GM18505 (cell line): ENCODE results near the gene SNX14.
A peak's percentile ranks its signal among the peaks of the same experiment; 100 is the strongest.

Experiments
- ATAC-seq: cut with Tn5 transposase; IDR thresholded peaks from one replicate; pipeline ENCODE4 v1.9.1; 2021; ENCODE audit not compliant: unreplicated experiment
- POLR2A ChIP-seq: IDR thresholded peaks from 4 replicates; pipeline ENCODE4 v1.6.1; 2011; ENCODE audit warnings: borderline replicate concordance; ENCODE audit not compliant: insufficient read depth, insufficient read length; ENCODE audit errors: extremely low read depth

SNX14 gene

GRCh38 chr6:85460921-85461797 is 132.5 kb downstream of the SNX14 start:
- TF ChIP-seq POLR2A = peak; percentile 38
- ATAC-seq = peak; percentile 83

- no peak for ATAC-seq
- no peak for TF ChIP-seq POLR2A
Observed at GRCh38 chr6:85460154-85460920, 133.3 kb downstream of the SNX14 start.

- no peak for TF ChIP-seq POLR2A
- ATAC-seq = no peak
Observed at GRCh38 chr6:85459224-85459901, 134.3 kb downstream of the SNX14 start.

GRCh38 chr6:85458782-85459181 is 134.9 kb downstream of the SNX14 start:
- no peak for TF ChIP-seq POLR2A
- ATAC-seq = no peak

DNA sequence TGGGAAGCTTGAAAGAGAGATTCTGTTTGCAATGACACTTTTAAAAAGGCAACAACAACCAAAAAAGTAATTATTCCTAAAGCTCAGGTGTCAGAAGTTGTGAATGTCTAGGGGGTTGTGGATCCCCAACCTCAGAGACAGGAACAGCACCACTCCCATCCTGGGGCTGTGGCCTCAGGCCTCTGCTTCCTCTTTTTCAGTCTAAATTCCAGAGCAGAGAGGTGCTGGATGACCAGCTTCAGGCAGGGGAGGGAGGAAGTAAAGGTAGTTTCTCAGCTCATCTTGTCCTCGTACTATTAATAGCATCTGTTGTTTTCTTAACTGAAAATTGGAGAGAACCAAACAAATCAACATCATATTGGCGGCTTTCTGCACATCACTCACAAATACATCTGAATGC is 135.5 kb downstream of the SNX14 start:
- no peak for ATAC-seq
- TF ChIP-seq POLR2A = no peak

DNA sequence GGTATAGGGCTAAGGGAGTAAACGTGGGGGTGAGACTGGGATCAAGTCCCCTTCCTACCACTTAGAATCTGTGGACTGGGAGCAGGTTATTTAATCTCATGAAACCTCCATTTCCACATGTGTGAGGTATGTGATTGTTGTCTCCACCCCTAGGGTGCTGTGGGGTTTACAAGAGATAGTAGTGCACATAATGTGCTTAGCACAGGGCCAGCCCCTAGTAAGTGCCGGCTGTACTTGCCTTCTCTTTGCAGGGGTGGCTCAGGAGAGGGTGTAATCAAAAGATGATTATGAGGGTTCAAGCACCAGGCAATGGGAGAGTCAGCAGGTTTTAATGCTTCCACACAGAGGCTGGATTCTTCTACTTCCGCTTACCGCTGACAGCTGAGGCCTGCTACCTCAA is 136.9 kb downstream of the SNX14 start:
- no peak for TF ChIP-seq POLR2A

More for the DNA sequence above, 136.9 kb downstream of the SNX14 start:
- ATAC-seq = no peak
